Right atrium auricular region (tissue), 2 donors: ENCODE results near the gene MYO3B. TPM values are rescaled to one million over a fixed set of nuclear protein-coding genes. Genes with fewer than 3 reads are reported as not detected.

Source experiments
- DNase-seq: peaks from one replicate; pipeline ENCODE4 v3.0.0-alpha.2; 2019; ENCODE audit warnings: low spot score
- H3K27ac ChIP-seq, 2 donors: fragments of 200-600 bp; sonication (generic); 1 replicate in 1 of 2; 2 replicates in 1 of 2; pipeline ENCODE4 v1.5.1; 2016 to 2019
- H3K27me3 ChIP-seq, 2 donors: fragments of 200-600 bp; sonication (generic); one replicate each; pipeline versions ENCODE4 v1.5.1 to v1.6.0; 2017 to 2019
- H3K36me3 ChIP-seq: fragments of 200-600 bp; sonication (generic); one replicate; pipeline ENCODE4 v1.5.1; 2016
- H3K4me1 ChIP-seq, 2 donors: fragments of 200-600 bp; sonication (generic); one replicate each; pipeline versions ENCODE4 v1.5.1 to v1.6.0; 2017 to 2019
- H3K4me3 ChIP-seq, 2 donors: fragments of 200-600 bp; sonication (generic); 1 replicate in 1 of 2; 2 replicates in 1 of 2; pipeline ENCODE4 v1.5.1; 2017 to 2019; ENCODE audit warnings: mild to moderate bottlenecking in 1 of 2, moderate library complexity in 1 of 2
- H3K9me3 ChIP-seq, 2 donors: fragments of 200-600 bp; sonication (generic); one replicate each; pipeline ENCODE4 v1.5.1; 2019
- total RNA-seq, 2 donors: library from RNA; depleted of rRNA; stranded (reverse); fragments of >200 nt; gene quantifications; one replicate each; pipeline ENCODE4 v1.1.0, GENCODE V29; 2016
- TF ChIP-seq, protein P1 (sequence below), 2 donors: fragments of 200-600 bp; sonication (generic); IDR thresholded peaks; one replicate each; pipeline ENCODE4 v1.5.1; 2019; ENCODE audit warnings: antibody characterized with exemption in 2 of 2

MYO3B gene
- total RNA-seq, 2 donors from 2014 or later = not detected

DNA sequence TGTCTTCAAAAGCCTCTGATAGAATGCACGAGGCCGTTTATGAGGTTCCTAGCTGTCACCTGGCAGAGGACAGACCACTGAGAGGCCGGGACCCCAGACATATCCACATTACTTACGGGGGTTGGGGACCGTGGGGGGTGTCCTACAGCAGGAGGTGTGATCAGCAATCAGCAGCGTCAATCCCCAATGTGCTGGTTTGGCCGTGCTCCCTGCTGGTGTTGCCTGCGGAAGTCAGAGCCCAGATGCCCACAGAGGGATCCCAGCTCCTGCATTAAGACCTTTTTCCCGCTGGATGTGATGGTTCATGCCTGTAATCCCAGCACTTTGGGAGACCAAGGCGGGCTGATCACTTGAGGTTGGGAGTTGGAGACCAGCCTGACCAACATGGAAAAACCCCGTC, 516.4 kb downstream of the MYO3B start:
- TF ChIP-seq, protein P1, sequence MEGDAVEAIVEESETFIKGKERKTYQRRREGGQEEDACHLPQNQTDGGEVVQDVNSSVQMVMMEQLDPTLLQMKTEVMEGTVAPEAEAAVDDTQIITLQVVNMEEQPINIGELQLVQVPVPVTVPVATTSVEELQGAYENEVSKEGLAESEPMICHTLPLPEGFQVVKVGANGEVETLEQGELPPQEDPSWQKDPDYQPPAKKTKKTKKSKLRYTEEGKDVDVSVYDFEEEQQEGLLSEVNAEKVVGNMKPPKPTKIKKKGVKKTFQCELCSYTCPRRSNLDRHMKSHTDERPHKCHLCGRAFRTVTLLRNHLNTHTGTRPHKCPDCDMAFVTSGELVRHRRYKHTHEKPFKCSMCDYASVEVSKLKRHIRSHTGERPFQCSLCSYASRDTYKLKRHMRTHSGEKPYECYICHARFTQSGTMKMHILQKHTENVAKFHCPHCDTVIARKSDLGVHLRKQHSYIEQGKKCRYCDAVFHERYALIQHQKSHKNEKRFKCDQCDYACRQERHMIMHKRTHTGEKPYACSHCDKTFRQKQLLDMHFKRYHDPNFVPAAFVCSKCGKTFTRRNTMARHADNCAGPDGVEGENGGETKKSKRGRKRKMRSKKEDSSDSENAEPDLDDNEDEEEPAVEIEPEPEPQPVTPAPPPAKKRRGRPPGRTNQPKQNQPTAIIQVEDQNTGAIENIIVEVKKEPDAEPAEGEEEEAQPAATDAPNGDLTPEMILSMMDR (IDR thresholded peaks at IDR 0.05) = no peak
- Histone ChIP-seq H3K4me3 (no peak overlapping the region), H3K27me3 (no peaks in the 10 kb centered on the region), H3K4me1 (no peaks in the 10 kb centered on the region), H3K27ac (no peak overlapping the region), H3K9me3 (no peaks in the 10 kb centered on the region), H3K36me3 (no peaks in the 10 kb centered on the region)
- DNase-seq = no peak

DNA sequence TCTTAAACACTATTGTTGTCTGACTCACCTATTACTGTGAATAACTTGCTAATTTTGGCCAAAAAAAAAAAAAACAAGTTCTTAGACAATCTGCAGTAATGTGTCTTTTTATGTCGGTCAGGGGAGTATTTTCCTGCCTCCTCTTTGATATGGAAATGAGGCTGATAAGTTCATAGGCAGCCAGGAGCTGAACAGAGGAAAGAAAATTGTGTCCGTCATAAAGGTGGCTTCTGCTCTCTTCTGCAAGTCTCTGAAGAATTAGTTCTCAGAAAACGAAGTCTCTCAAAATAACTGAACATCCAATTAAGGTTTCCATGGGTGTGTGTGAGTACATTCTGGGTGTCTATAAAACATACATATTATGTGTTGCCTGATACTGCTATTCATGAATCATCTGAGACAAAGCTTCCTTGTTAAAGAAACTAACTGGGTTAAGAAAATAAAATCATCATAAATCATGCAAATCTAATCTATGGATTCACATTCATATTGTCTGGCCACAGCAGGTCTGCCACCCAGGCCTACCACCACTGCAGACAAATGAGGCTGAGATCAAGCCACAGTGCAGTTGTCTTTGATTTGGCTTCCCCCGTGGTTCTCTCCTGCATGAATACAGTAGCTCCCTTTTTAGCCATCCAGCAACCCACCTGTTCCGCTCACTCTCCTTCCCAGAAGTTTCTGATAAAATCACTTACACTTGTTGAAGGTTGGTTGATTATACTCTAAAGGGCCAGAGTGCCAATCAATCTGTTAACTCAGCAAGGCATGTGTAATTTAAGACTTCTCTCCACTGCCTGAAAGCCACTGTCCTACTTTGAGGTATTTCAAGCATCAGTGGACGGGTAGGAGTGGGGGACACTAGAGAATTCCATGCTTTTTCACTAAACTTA, 517.8 kb downstream of the MYO3B start:
- H3K9me3 ChIP-seq = no peaks in the 10 kb centered on the region
- no peak for DNase-seq
- H3K27me3 ChIP-seq = no peaks in the 10 kb centered on the region
- TF ChIP-seq, protein P1 (IDR thresholded peaks at IDR 0.05) = no peak
- no peak overlapping the region for H3K4me3 ChIP-seq
- H3K4me1 ChIP-seq = no peaks in the 10 kb centered on the region
- no peak overlapping the region for H3K27ac ChIP-seq
- H3K36me3 ChIP-seq = no peaks in the 10 kb centered on the region

DNA sequence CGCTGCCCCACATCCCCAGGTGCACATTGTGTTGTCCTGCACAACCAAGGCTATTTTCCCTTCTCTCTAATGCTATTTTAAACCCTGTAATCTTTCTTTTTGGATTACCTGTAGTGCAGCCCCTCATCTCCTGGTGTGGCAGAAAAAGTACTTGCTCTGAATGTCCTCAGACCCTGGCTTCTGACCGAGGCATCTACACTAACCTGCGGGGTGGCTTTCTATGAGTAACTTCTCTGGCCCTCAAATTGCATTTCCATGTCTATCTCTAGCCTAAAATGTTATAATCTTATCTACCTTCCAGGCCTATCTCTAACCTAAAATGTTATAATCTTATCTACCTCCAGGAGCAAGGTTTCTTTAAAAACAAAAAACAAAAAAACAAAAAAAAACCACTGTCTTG, 519.0 kb downstream of the MYO3B start:
- H3K4me3 ChIP-seq = no peak overlapping the region
- H3K27me3 ChIP-seq = no peaks in the 10 kb centered on the region
- no peaks in the 10 kb centered on the region for H3K4me1 ChIP-seq
- no peak for DNase-seq
- TF ChIP-seq, protein P1 (IDR thresholded peaks at IDR 0.05) = no peak
- no peak overlapping the region for H3K27ac ChIP-seq
- no peaks in the 10 kb centered on the region for H3K9me3 ChIP-seq
- H3K36me3 ChIP-seq = no peaks in the 10 kb centered on the region

DNA sequence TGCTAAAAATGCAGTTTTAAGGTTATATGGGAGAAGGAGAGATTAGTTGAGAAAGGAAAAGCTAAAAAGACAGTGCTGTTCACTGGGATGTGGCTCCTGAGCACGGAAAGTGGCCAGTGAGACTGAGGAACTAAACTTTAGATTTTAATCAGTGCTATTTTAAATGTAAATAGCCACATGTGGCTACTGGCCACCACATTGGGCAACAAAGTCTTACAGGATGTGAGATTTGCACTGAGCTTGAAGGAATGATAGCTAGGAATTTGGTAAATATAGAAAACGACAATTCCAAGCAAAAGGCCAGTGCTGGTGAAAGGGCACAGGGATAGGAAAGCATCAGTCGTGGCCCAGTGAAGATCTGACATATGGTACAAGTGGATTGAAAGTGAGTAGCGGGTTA, 523.1 kb downstream of the MYO3B start:
- no peaks in the 10 kb centered on the region for H3K4me1 ChIP-seq
- H3K36me3 ChIP-seq = no peaks in the 10 kb centered on the region
- TF ChIP-seq, protein P1 (IDR thresholded peaks at IDR 0.05) = no peak
- no peaks in the 10 kb centered on the region for H3K27me3 ChIP-seq
- H3K4me3 ChIP-seq = no peak overlapping the region
- H3K27ac ChIP-seq = no peak overlapping the region
- DNase-seq = no peak
- H3K9me3 ChIP-seq = no peaks in the 10 kb centered on the region

DNA sequence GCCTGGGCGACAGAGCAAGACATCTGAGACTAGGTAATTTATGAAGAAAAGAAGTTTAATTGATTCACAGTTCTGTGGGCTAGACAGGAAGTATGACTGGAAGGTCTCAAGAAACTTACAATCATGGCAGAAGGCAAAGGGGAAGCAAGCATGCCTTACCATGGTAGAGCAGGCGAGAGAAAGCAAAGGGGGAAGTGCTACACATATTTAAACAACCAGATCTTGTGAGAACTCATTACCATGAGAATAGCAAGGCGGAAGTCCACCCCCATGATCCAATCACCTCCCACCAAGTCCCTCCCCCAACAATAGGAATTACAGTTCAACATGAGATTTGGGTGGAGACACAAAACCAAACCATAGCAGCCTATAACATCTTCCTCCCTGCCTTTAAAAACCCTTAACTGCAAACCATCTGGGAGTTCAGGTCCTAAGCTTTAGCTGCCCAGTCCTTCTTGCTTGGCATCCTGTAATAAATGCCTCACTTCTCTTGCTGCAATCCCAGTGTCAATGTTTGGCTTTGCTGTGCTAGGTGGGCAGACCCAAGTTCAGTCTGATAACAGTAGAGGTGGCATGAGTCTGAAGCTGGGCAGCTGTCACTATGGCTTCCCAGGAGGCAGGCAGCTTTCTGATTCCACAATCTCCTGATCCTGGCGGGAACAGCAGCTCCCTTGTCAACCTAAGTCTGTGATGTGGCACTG, 526.0 kb downstream of the MYO3B start:
- TF ChIP-seq, protein P1 (IDR thresholded peaks at IDR 0.05) = no peak
- no peaks in the 10 kb centered on the region for H3K36me3 ChIP-seq
- no peak overlapping the region for H3K27ac ChIP-seq
- H3K27me3 ChIP-seq = no peaks in the 10 kb centered on the region
- H3K4me3 ChIP-seq = no peak overlapping the region
- DNase-seq = no peak
- H3K9me3 ChIP-seq = no peaks in the 10 kb centered on the region
- no peaks in the 10 kb centered on the region for H3K4me1 ChIP-seq
